ENCODE measurements around the gene ALPI. TPM values are rescaled to one million over a fixed set of nuclear protein-coding genes. Genes with fewer than 3 reads are reported as not detected.

ALPI gene
- total and polyA plus RNA-seq, 2 donors (not counting 3 experiments of a cell fraction or from before 2014, with no cell fraction given), result not detected

DNA sequence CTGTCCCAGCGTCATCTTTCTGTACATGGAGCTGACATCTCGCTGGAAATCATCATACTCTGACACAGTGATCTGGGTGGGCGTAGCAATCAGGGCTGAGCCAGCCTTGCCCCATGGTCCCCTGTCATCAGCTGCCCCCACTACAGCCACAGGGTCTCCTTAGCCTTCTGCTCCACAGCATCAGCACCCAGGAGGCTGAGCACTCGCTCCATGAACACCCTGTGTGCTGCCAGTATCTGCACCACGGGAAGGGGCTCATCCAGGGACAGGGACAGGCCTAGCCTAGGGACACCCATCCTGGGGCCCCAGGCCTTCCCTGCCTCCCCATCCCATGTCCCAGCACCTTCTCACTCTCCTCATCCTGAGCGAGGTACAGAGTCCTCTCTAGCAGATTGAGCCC is 37.9 kb upstream of the ALPI start:
- TF ChIP-seq POLR2A (IDR thresholded peaks at IDR 0.05; ENCODE audit: low read depth, low read length), result no peak
- H3K27me3 ChIP-seq (ENCODE audit: control insufficient read depth in 2 of 2, insufficient read depth in 2 of 2, low read length in 2 of 2), result peaks cover 44 to 59% of the 10 kb centered on the region in 2 experiments
- CTCF ChIA-PET, result interaction anchor here (1.7 kb wide), 1 partner anchor 517 kb away, joined by 5 read pairs; no protein-coding TSS in a partner anchor

DNA sequence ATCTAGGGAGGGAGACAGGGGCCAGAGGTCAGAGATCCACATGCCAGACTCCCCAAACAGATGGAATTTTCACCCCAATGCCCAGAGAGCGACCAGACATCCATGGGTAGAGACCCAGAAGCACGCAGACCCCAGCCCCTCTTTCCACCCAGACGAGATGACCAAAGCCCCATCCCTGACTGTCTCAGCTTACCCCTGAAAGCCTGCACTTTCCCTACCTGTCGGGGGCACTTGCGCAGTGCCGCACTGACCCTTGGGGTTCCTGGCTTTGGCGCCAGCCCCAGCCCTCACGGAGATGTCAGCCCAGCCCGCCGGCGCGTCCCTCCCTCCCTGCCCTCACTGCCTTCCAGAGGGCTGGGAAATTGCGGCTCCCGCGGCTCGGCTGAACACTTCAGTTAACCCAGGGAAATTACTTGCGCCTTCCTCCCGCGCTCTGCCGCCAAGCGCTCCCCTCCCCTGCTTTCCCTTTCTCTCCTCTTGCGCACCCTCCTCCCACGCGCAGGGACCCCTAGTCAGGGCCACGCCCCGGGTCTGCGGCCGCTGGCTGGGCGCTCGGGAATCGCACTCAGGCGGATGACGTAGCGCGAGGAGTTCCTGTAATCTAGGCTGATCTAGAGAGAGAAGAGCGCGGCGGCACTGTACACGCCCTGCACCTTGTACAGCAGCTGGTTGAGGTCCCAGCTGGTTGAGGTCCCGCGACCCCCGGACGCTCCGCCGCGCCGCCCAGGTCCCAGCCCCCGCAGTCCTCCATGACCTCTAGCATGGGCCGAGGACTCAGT is 37.3 kb upstream of the ALPI start:
- ChIA-PET POLR2A (no interaction called here), CTCF (no interaction called here)
- intact Hi-C loops (cut with micrococcal nuclease), result no loop called here
- no peak overlapping the region for H3K9ac ChIP-seq (replicated peaks; ENCODE audit: extremely low read depth, insufficient read depth, low read length)
- H3K27me3 ChIP-seq (ENCODE audit: control insufficient read depth in 2 of 2, insufficient read depth in 2 of 2, low read length in 2 of 2), result peaks cover 44 to 53% of the 10 kb centered on the region in 2 experiments
- dilution Hi-C loops (cut with MboI; ENCODE audit: extremely low pct_ligation_motif_present, low sequenced_read_pairs), result no loop called here
- no peaks in the 10 kb centered on the region for H3K9me3 ChIP-seq (replicated peaks; ENCODE audit: control insufficient read depth, insufficient read depth, low read length)
- no peak overlapping the region for H2AFZ ChIP-seq (ENCODE audit: low read depth, low read length)
- no peaks in the 10 kb centered on the region for H4K20me1 ChIP-seq (replicated peaks; ENCODE audit: control insufficient read depth, extremely low read depth, insufficient read depth, low read length)
- FAIRE-seq, result no peak
- H3K79me2 ChIP-seq (ENCODE audit: control insufficient read depth, insufficient read depth, low read length), result no peaks in the 10 kb centered on the region
- no peak overlapping the region for H3K4me2 ChIP-seq (ENCODE audit: insufficient read depth, low read length)
- no peak overlapping the region for H3K27ac ChIP-seq (ENCODE audit: insufficient read depth, low read depth, low read length)
- DNase-seq (ENCODE audit: low read depth, low spot score), result no peak
- H3K4me3 ChIP-seq (replicated peaks in 1 of 3; ENCODE audit: insufficient read depth in 1 of 3, low read depth in 1 of 3, low read length in 3 of 3), result no peak overlapping the region
- H3K9me1 ChIP-seq (replicated peaks; ENCODE audit: control insufficient read depth, extremely low read depth, insufficient read depth, low read length), result no peaks in the 10 kb centered on the region
- TF ChIP-seq GATA2 (IDR thresholded peaks at IDR 0.05; ENCODE audit: insufficient read depth, insufficient read length, low read depth, low read length) (no peak), POLR2A (IDR thresholded peaks at IDR 0.05; ENCODE audit: low read depth, low read length) (no peak), EZH2 (IDR thresholded peaks at IDR 0.05; ENCODE audit: borderline replicate concordance, low read depth, low read length, severe bottlenecking) (no peak), MAX (IDR thresholded peaks at IDR 0.05; ENCODE audit: insufficient read depth, insufficient read length) (no peak), JUN (IDR thresholded peaks at IDR 0.05; ENCODE audit: borderline replicate concordance, insufficient read depth, insufficient read length, low read depth) (no peak), MYC (IDR thresholded peaks at IDR 0.05; ENCODE audit: low read depth, low read length) (no peak), FOS (IDR thresholded peaks at IDR 0.05; ENCODE audit: borderline replicate concordance, insufficient read depth, low read length) (no peak), POLR2AphosphoS5 (IDR thresholded peaks at IDR 0.05; ENCODE audit: insufficient read depth, low read depth, low read length) (no peak)
- TF ChIP-seq, protein P1, sequence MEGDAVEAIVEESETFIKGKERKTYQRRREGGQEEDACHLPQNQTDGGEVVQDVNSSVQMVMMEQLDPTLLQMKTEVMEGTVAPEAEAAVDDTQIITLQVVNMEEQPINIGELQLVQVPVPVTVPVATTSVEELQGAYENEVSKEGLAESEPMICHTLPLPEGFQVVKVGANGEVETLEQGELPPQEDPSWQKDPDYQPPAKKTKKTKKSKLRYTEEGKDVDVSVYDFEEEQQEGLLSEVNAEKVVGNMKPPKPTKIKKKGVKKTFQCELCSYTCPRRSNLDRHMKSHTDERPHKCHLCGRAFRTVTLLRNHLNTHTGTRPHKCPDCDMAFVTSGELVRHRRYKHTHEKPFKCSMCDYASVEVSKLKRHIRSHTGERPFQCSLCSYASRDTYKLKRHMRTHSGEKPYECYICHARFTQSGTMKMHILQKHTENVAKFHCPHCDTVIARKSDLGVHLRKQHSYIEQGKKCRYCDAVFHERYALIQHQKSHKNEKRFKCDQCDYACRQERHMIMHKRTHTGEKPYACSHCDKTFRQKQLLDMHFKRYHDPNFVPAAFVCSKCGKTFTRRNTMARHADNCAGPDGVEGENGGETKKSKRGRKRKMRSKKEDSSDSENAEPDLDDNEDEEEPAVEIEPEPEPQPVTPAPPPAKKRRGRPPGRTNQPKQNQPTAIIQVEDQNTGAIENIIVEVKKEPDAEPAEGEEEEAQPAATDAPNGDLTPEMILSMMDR (IDR thresholded peaks at IDR 0.05; ENCODE audit: extremely low read depth in 1 of 2, insufficient read depth in 1 of 2, low read depth in 1 of 2, low read length in 2 of 2), result no peak
- no TSS peak for BruUV-seq (replicated peaks)
- H3K36me3 ChIP-seq (ENCODE audit: control insufficient read depth in 2 of 2, extremely low read depth in 1 of 2, insufficient read depth in 2 of 2, low read length in 2 of 2), result no peaks in the 10 kb centered on the region
- no peaks in the 10 kb centered on the region for H3K4me1 ChIP-seq (ENCODE audit: control insufficient read depth, extremely low read depth, insufficient read depth, low read length)

More for the DNA sequence above, 37.9 kb upstream of the ALPI start:
- Histone ChIP-seq H3K9me1 (replicated peaks; ENCODE audit: control insufficient read depth, extremely low read depth, insufficient read depth, low read length) (no peaks in the 10 kb centered on the region), H3K4me3 (replicated peaks in 1 of 3; ENCODE audit: insufficient read depth in 1 of 3, low read depth in 1 of 3, low read length in 3 of 3) (no peak overlapping the region), H3K4me1 (ENCODE audit: control insufficient read depth, extremely low read depth, insufficient read depth, low read length) (no peaks in the 10 kb centered on the region), H2AFZ (ENCODE audit: low read depth, low read length) (no peak overlapping the region), H3K36me3 (ENCODE audit: control insufficient read depth in 2 of 2, extremely low read depth in 1 of 2, insufficient read depth in 2 of 2, low read length in 2 of 2) (no peaks in the 10 kb centered on the region), H3K79me2 (ENCODE audit: control insufficient read depth, insufficient read depth, low read length) (no peaks in the 10 kb centered on the region), H3K9ac (replicated peaks; ENCODE audit: extremely low read depth, insufficient read depth, low read length) (no peak overlapping the region), H4K20me1 (replicated peaks; ENCODE audit: control insufficient read depth, extremely low read depth, insufficient read depth, low read length) (no peaks in the 10 kb centered on the region), H3K9me3 (replicated peaks; ENCODE audit: control insufficient read depth, insufficient read depth, low read length) (no peaks in the 10 kb centered on the region), H3K4me2 (ENCODE audit: insufficient read depth, low read length) (no peak overlapping the region), H3K27ac (ENCODE audit: insufficient read depth, low read depth, low read length) (no peak overlapping the region)
- no peak for DNase-seq (ENCODE audit: low read depth, low spot score)
- POLR2A ChIA-PET, result no interaction called here
- intact Hi-C loops (cut with micrococcal nuclease), result no loop called here
- dilution Hi-C loops (cut with MboI; ENCODE audit: extremely low pct_ligation_motif_present, low sequenced_read_pairs), result no loop called here
- no TSS peak for BruUV-seq (replicated peaks)
- FAIRE-seq, result no peak

Measured in endothelial cell of umbilical vein (primary cell).